H1 (cell line): ENCODE data around the gene FAM3B. TPM values are rescaled to one million over a fixed set of nuclear protein-coding genes. Genes with fewer than 3 reads are reported as not detected.

Experiments used
- CTCF ChIA-PET: fragments of 300-600 bp; sonication (Branson Sonifier 250); formaldehyde crosslinking; loops from one replicate; lab custom pipeline; 2021; ENCODE audit not compliant: partially characterized antibody; lab: Charles Lee
- POLR2A ChIA-PET: fragments of 300-600 bp; sonication (Branson Sonifier 250); formaldehyde crosslinking; loops from one replicate; lab custom pipeline; 2021; ENCODE audit warnings: inconsistent platforms; ENCODE audit not compliant: partially characterized antibody; lab: Charles Lee
- DNase-seq, 2 experiments: peaks; one replicate each; pipeline versions ENCODE4 v3.0.0 to v3.0.0-alpha.2; 2010 to 2022; ENCODE audit warnings: low spot score in 2 of 2, low read depth in 1 of 2, mixed read lengths in 1 of 2
- FAIRE-seq: peaks from 2 replicates; lab custom pipeline; 2011; peaks lifted over from hg19 to GRCh38; lab: Jason Lieb, UNC
- H2AFZ ChIP-seq: 2 replicates; pipeline ENCODE4 v1.8.1; 2012; ENCODE audit warnings: low read length, inconsistent platforms
- H2AK5ac ChIP-seq: 2 replicates; pipeline ENCODE4 v1.6.1; 2013; ENCODE audit warnings: low read depth, low read length
- H2BK120ac ChIP-seq: replicated peaks from 2 replicates; pipeline ENCODE3; 2013; ENCODE audit warnings: low read depth, low read length, inconsistent platforms
- H2BK12ac ChIP-seq: 2 replicates; pipeline ENCODE4 v1.6.1; 2013; ENCODE audit warnings: low read depth, low read length
- H2BK15ac ChIP-seq: 2 replicates; pipeline ENCODE4 v1.6.1; 2013; ENCODE audit warnings: low read length
- H2BK20ac ChIP-seq: 2 replicates; pipeline ENCODE4 v1.6.1; 2013; ENCODE audit warnings: low read length
- H2BK5ac ChIP-seq: 2 replicates; pipeline ENCODE4 v1.6.1; 2013; ENCODE audit warnings: low read depth, low read length
- H3K14ac ChIP-seq: 2 replicates; pipeline ENCODE4 v1.6.1; 2013; ENCODE audit warnings: inconsistent platforms; ENCODE audit not compliant: insufficient read length
- H3K18ac ChIP-seq: 2 replicates; pipeline ENCODE4 v1.6.1; 2013; ENCODE audit warnings: low read length; ENCODE audit errors: extremely low read depth
- H3K23ac ChIP-seq: 2 replicates; pipeline ENCODE4 v1.6.1; 2013; ENCODE audit warnings: inconsistent platforms; ENCODE audit not compliant: insufficient read length
- H3K23me2 ChIP-seq: 2 replicates; pipeline ENCODE4 v1.6.1; 2013; ENCODE audit warnings: low read depth, low read length
- H3K27ac ChIP-seq: 2 replicates; pipeline ENCODE4 v1.6.1; 2011; ENCODE audit warnings: low read depth, low read length, inconsistent platforms
- H3K27me3 ChIP-seq, 4 experiments: replicated peaks in 1 of 4; 1 replicate in 1 of 4; 2 replicates in 3 of 4; pipeline versions ENCODE4 v1.6.1 to v1.8.1; 2011 to 2013; ENCODE audit warnings: low read length in 3 of 4, mild to moderate bottlenecking in 3 of 4, inconsistent platforms in 2 of 4, mixed read lengths in 2 of 4, moderate library complexity in 1 of 4; ENCODE audit not compliant: control insufficient read depth in 3 of 4, insufficient read depth in 3 of 4; ENCODE audit errors: extremely low read depth in 1 of 4
- H3K36me3 ChIP-seq, 4 experiments: 2 replicates each; pipeline versions ENCODE4 v1.6.1 to v1.8.1; 2011 to 2013; ENCODE audit warnings: mild to moderate bottlenecking in 4 of 4, low read length in 3 of 4, moderate library complexity in 2 of 4, control low read depth in 1 of 4, inconsistent platforms in 1 of 4; ENCODE audit not compliant: insufficient read depth in 4 of 4, control insufficient read depth in 2 of 4
- H3K4ac ChIP-seq: replicated peaks from 2 replicates; pipeline ENCODE3; 2013; ENCODE audit warnings: low read length, low read depth, mixed read lengths, inconsistent platforms; ENCODE audit not compliant: insufficient read length
- H3K4me1 ChIP-seq, 4 experiments: replicated peaks in 1 of 4; 1 replicate in 1 of 4; 2 replicates in 3 of 4; pipeline versions ENCODE4 v1.6.1 to v1.8.1; 2011 to 2013; ENCODE audit warnings: low read length in 3 of 4, inconsistent platforms in 2 of 4, mixed read lengths in 1 of 4; ENCODE audit not compliant: insufficient read depth in 4 of 4, control insufficient read depth in 3 of 4
- H3K4me2 ChIP-seq, 2 experiments: 2 replicates each; pipeline versions ENCODE4 v1.6.1 to v1.8.1; 2011 to 2013; ENCODE audit warnings: low read depth in 2 of 2, low read length in 2 of 2, control low read depth in 1 of 2, inconsistent platforms in 1 of 2, mild to moderate bottlenecking in 1 of 2; ENCODE audit not compliant: insufficient read depth in 1 of 2
- H3K4me3 ChIP-seq, 4 experiments: fragments of 200-600, 300-600 bp in 1 of 4; sonication (generic), shearing (Covaris generic), sonication (Bioruptor Twin) in 1 of 4; 2 replicates each; pipeline versions ENCODE4 v1.5.1 to v1.8.1; 2011 to 2016; ENCODE audit warnings: low read length in 4 of 4, low read depth in 3 of 4, control low read depth in 2 of 4, inconsistent platforms in 2 of 4, mild to moderate bottlenecking in 2 of 4, mixed read lengths in 1 of 4, moderate library complexity in 1 of 4; ENCODE audit not compliant: insufficient read depth in 2 of 4; ENCODE audit errors: extremely low read depth in 1 of 4
- H3K56ac ChIP-seq: replicated peaks from 2 replicates; pipeline ENCODE3; 2013; ENCODE audit warnings: low read depth, mild to moderate bottlenecking, mixed read lengths, low read length, inconsistent platforms; ENCODE audit not compliant: insufficient read length
- H3K79me1 ChIP-seq: 2 replicates; pipeline ENCODE4 v1.6.1; 2013; ENCODE audit warnings: low read depth, low read length, control low read depth
- H3K79me2 ChIP-seq, 2 experiments: 2 replicates each; pipeline versions ENCODE4 v1.6.1 to v1.8.1; 2012 to 2013; ENCODE audit warnings: low read length in 2 of 2, mild to moderate bottlenecking in 2 of 2, inconsistent platforms in 1 of 2; ENCODE audit not compliant: insufficient read depth in 2 of 2, control insufficient read depth in 1 of 2
- H3K9ac ChIP-seq, 4 experiments: replicated peaks in 1 of 4; 1 replicate in 1 of 4; 2 replicates in 3 of 4; pipeline versions ENCODE4 v1.6.1 to v1.8.1; 2011 to 2013; ENCODE audit warnings: low read depth in 3 of 4, low read length in 3 of 4, control low read depth in 2 of 4, mild to moderate bottlenecking in 2 of 4, moderate library complexity in 2 of 4, inconsistent platforms in 1 of 4; ENCODE audit errors: extremely low read depth in 1 of 4
- H3K9me3 ChIP-seq, 2 experiments: 2 replicates each; pipeline versions ENCODE4 v1.6.1 to v1.8.1; 2012 to 2013; ENCODE audit warnings: mild to moderate bottlenecking in 2 of 2, moderate library complexity in 2 of 2, control low read depth in 1 of 2, inconsistent platforms in 1 of 2, low read depth in 1 of 2, low read length in 1 of 2, mixed read lengths in 1 of 2; ENCODE audit not compliant: insufficient read depth in 2 of 2
- H4K20me1 ChIP-seq, 2 experiments: replicated peaks in 1 of 2; 2 replicates each; pipeline versions ENCODE3 to v1.8.1; 2011 to 2013; ENCODE audit warnings: inconsistent platforms in 2 of 2, low read length in 2 of 2, mild to moderate bottlenecking in 1 of 2; ENCODE audit not compliant: insufficient read depth in 2 of 2, control insufficient read depth in 1 of 2
- H4K5ac ChIP-seq: 2 replicates; pipeline ENCODE4 v1.6.1; 2013; ENCODE audit warnings: low read length, low read depth, mixed read lengths, inconsistent platforms; ENCODE audit not compliant: insufficient read length
- H4K8ac ChIP-seq: 2 replicates; pipeline ENCODE4 v1.8.0; 2013; ENCODE audit warnings: mild to moderate bottlenecking, moderate library complexity, low read length, inconsistent platforms; ENCODE audit not compliant: insufficient read depth; ENCODE audit errors: extremely low read depth
- H4K91ac ChIP-seq: replicated peaks from 2 replicates; pipeline ENCODE3; 2013; ENCODE audit warnings: low read length, mixed read lengths, inconsistent platforms; ENCODE audit not compliant: insufficient read length
- CEBPB ChIP-seq: IDR thresholded peaks from 2 replicates; pipeline ENCODE4 v1.6.1; 2012; ENCODE audit warnings: low read depth, low read length
- CTBP2 ChIP-seq: IDR thresholded peaks from 2 replicates; pipeline ENCODE4 v1.7.0; 2011; ENCODE audit warnings: borderline replicate concordance, mild to moderate bottlenecking, moderate library complexity, mixed read lengths, low read length; ENCODE audit not compliant: insufficient read depth, insufficient read length
- EGR1 ChIP-seq: IDR thresholded peaks from 2 replicates; pipeline ENCODE4 v1.6.1; 2011; ENCODE audit warnings: low read depth, low read length, borderline replicate concordance
- HDAC6 ChIP-seq: IDR thresholded peaks from one replicate; pipeline ENCODE4 v1.7.1; 2012; ENCODE audit warnings: low read depth, mild to moderate bottlenecking, inconsistent platforms, low read length, moderate library complexity
- KDM1A ChIP-seq: fragments of 200-600, 300-600 bp; sonication (generic); IDR thresholded peaks from 2 replicates; pipeline ENCODE4 v1.7.1; 2016; ENCODE audit warnings: mild to moderate bottlenecking, low read length, borderline replicate concordance
- PHF8 ChIP-seq: fragments of 200-600 bp; sonication (generic); conservative IDR thresholded peaks from 2 replicates; pipeline ENCODE4 v1.7.1; 2012; ENCODE audit warnings: low read depth, mild to moderate bottlenecking, inconsistent platforms, low read length, moderate library complexity
- RBBP5 ChIP-seq: IDR thresholded peaks from 2 replicates; pipeline ENCODE4 v1.7.1; 2012; ENCODE audit warnings: low read depth, mild to moderate bottlenecking, inconsistent platforms, low read length, moderate library complexity, borderline replicate concordance
- SIX5 ChIP-seq: IDR thresholded peaks from 2 replicates; pipeline ENCODE4 v1.6.1; 2011; ENCODE audit warnings: mild to moderate bottlenecking, low read depth, low read length
- SRF ChIP-seq: IDR thresholded peaks from 2 replicates; pipeline ENCODE4 v1.6.1; 2011; ENCODE audit warnings: mild to moderate bottlenecking, low read depth, low read length, moderate library complexity
- WGBS, 2 experiments: shearing (Covaris generic) in 1 of 2; methylation state at CpG; one replicate each; pipeline versions ENCODE4 v1.1.6 to v1.1.7; 2013 to 2015; ENCODE audit warnings: low lambda C conversion rate in 2 of 2, mixed read lengths in 2 of 2, inconsistent platforms in 1 of 2, low coverage in 1 of 2, missing lambda C conversion rate in 1 of 2; ENCODE audit not compliant: insufficient replicate concordance in 2 of 2, insufficient coverage in 1 of 2, insufficient read length in 1 of 2; ENCODE audit errors: extremely low coverage in 1 of 2, missing lambda C conversion rate in 1 of 2; 5-methylcytosine and 5-hydroxymethylcytosine counted together
- polyA plus RNA-seq, 7 experiments: library from polyadenylated mRNA; depleted of rRNA in 3 of 7; stranded (reverse) in 5 of 7; unstranded in 2 of 7; fragments of >200 nt in 5 of 7; fragments of 200-250 nt in 2 of 7; gene quantifications; 1 replicate in 5 of 7; 2 replicates in 1 of 7; 4 replicates in 1 of 7; pipeline versions ENCODE4 v1.2.1 to v1.2.3, GENCODE V29; 2011 to 2013; ENCODE audit warnings: missing spikeins in 2 of 7, mixed read lengths in 2 of 7
- total RNA-seq: library from RNA; stranded (reverse); fragmentation: NEBNext Ultra II Directional; extraction: Animal tissue kit (Norgen Biotek cat#: 25700); gene quantifications from 2 replicates; pipeline ENCODE4 v1.2.1, GENCODE V29; 2021
- TF ChIP-seq, protein P1 (sequence below): IDR thresholded peaks from 2 replicates; pipeline ENCODE4 v1.6.1; 2012; ENCODE audit warnings: low read length, inconsistent platforms

The FAM3B gene
- total and polyA plus RNA-seq, 2 of the 8 experiments (the other 6 are each of a cell fraction or from before 2014, with no cell fraction given): 2.0 TPM

DNA sequence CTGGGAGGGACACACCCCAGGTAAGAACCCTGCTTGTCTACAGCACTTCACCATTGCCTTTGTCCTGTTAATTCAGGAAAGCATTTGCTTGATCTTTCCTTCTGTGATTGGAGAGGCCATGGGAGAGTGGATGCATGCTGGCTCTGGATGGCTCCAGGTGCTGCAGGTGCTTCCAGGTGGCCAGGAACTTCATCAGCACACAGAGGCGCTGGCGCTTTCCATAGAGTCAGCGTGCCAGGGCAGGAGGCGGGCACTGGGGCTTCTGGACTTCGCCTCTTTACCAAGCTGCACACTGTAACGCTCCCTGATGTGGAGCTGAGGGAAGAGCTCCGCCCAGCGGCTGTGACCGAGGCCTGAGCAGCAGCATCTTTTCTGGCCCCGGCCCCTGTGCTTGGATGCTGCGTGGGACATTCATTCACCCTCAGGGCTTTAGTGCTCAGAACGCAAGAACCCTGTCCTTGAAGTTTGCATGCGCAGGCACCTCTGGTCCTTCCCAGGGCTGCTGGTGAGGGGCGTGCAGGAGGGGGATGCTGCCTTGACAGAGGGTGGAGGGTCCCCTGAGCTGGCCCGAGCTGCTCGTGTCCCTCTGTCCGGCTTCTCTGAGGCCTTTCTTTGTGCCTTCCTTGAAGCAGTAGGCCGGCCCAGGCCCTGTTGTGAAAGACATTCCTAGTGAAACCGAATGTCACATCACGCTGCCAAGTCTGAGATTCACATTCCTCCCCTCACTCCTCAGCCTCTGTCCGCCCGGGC, 43.6 kb downstream of the FAM3B start:
- DNase-seq (no peak), FAIRE-seq (no peak)
- Histone ChIP-seq H3K23ac (no peak overlapping the region), H3K4me2 (no peak overlapping the region), H3K4ac (no peak overlapping the region), H2BK12ac (no peak overlapping the region), H3K56ac (no peak overlapping the region), H4K5ac (no peak overlapping the region), H2AFZ (0 out of 2 replicates have a peak overlapping the region, but pooled peaks have one; percentile 40), H3K9me3 (no peaks in the 10 kb centered on the region), H3K79me1 (no peaks in the 10 kb centered on the region), H3K36me3 (no peaks in the 10 kb centered on the region), H3K4me1 (peaks cover 0 to 6% (median 4%) of the 10 kb centered on the region in 4 experiments; a peak in 4 of 7 replicates), H3K18ac (no peak overlapping the region), H4K8ac (peak overlapping the region; percentile 72), H2BK120ac (no peak overlapping the region), H3K27me3 (no peaks in the 10 kb centered on the region; a peak in 2 of 7 replicates), H3K23me2 (no peaks in the 10 kb centered on the region; the same call in 1 of the 2 replicates), H3K79me2 (no peaks in the 10 kb centered on the region), H2BK15ac (peak overlapping the region; percentile 31; the same call in 1 of the 2 replicates), H4K91ac (no peak overlapping the region), H3K4me3 (no peak overlapping the region), H2BK20ac (no peak overlapping the region), H3K14ac (no peak overlapping the region), H2BK5ac (no peak overlapping the region), H3K9ac (no peak overlapping the region), H4K20me1 (no peaks in the 10 kb centered on the region), H3K27ac (no peak overlapping the region), H2AK5ac (no peak overlapping the region)
- CTCF ChIA-PET: interaction anchor here (0.8 to 9.6 kb wide), 13 partner anchors 10 to 252 kb away, joined by 3 to 72 read pairs (median 4); no protein-coding TSS in a partner anchor
- whole genome bisulfite sequencing, 2 experiments: 81% methylated on average over 22 of the region's 22 CpGs; no CpG with 5 or more reads in 1 of the 2 experiments
- POLR2A ChIA-PET: interaction anchor here (1.8 kb wide), 1 partner anchor 9 kb away, joined by 6 read pairs; no protein-coding TSS in a partner anchor
- no peak for TF ChIP-seq CTBP2
- no peak for TF ChIP-seq PHF8
- no peak for TF ChIP-seq CEBPB
- TF ChIP-seq SRF: no peak
- no peak for TF ChIP-seq RBBP5
- TF ChIP-seq SIX5: no peak
- TF ChIP-seq EGR1: no peak
- TF ChIP-seq HDAC6: no peak
- TF ChIP-seq, protein P1, sequence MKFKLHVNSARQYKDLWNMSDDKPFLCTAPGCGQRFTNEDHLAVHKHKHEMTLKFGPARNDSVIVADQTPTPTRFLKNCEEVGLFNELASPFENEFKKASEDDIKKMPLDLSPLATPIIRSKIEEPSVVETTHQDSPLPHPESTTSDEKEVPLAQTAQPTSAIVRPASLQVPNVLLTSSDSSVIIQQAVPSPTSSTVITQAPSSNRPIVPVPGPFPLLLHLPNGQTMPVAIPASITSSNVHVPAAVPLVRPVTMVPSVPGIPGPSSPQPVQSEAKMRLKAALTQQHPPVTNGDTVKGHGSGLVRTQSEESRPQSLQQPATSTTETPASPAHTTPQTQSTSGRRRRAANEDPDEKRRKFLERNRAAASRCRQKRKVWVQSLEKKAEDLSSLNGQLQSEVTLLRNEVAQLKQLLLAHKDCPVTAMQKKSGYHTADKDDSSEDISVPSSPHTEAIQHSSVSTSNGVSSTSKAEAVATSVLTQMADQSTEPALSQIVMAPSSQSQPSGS: no peak
- TF ChIP-seq KDM1A: no peak
